IgD-negative memory B cell (primary cell): ENCODE results near the gene AKR1C8. TPM values are rescaled to one million over a fixed set of nuclear protein-coding genes. Genes with fewer than 3 reads are reported as not detected.
"Not testable (repeated sequence)": the region's sequence is repeated elsewhere in the genome, so short reads cannot be mapped to it uniquely, and the experiment has no call there.

Experiments used
- H3K27ac Mint-ChIP-seq, 3 donors: one replicate each; pipeline ENCODE4 v1.8.0; 2020 to 2022; ENCODE audit warnings: mild to moderate bottlenecking in 3 of 3, mixed read lengths in 3 of 3, moderate library complexity in 1 of 3
- H3K27me3 Mint-ChIP-seq: one replicate; pipeline ENCODE4 v1.8.0; 2021; ENCODE audit warnings: mixed read lengths
- H3K36me3 Mint-ChIP-seq: one replicate; pipeline ENCODE4 v1.8.0; 2020; ENCODE audit warnings: mild to moderate bottlenecking, mixed read lengths
- H3K4me1 Mint-ChIP-seq, 3 donors: one replicate each; pipeline ENCODE4 v1.8.0; 2020 to 2022; ENCODE audit warnings: mixed read lengths in 3 of 3, mild to moderate bottlenecking in 1 of 3
- H3K4me3 Mint-ChIP-seq, 4 donors: one replicate each; pipeline ENCODE4 v1.8.0; 2020 to 2022; ENCODE audit warnings: mild to moderate bottlenecking in 4 of 4, mixed read lengths in 4 of 4, moderate library complexity in 3 of 4
- H3K9me3 Mint-ChIP-seq, 3 donors: one replicate each; pipeline ENCODE4 v1.8.0; 2020 to 2021; ENCODE audit warnings: mixed read lengths in 3 of 3, mild to moderate bottlenecking in 1 of 3
- polyA plus RNA-seq: library from polyadenylated mRNA; unstranded; fragments of 300-500 nt; fragmentation: Illumina TruSeq; gene quantifications from one replicate; pipeline ENCODE4 v1.2.3, GENCODE V29; 2021

AKR1C8 gene
- polyA plus RNA-seq, 1 donor from 2014 or later, result not detected

DNA sequence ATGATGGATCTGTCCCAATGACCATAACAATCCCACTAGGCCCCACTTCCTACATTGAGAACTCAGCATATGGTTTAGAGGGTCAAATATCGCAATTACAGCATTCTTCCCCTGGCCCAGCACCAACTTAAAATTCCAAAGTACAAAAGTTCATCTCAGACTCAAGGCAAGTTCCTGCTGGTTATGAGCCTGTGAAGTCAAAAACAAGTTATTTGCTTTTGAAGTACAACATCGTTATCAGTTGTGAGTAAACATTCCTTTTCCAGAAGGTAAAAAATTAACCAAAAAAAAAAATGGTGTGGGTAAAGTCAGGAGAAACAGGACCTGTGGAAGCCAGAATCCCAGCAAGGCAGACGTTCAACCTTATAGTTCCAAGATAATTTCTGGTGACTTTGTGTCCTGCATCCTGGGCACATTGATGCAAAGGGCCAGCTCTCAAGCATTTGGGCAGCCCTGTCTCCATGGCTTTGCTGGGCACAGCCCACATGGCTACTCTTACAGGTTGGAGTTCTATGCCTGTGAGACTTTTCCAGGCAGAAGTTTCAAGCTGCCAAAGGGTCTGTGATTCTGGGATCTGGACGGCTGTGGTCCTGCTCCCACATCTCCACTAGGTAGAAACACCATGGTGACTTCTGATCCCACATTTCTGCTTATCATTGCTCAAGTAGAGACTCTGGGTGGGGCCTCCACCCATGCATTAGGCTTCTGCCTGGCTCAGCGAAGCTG is 37.5 kb downstream of the AKR1C8 start:
- H3K4me1 Mint-ChIP-seq, result no peaks in the 10 kb centered on the region
- no peak overlapping the region for H3K27ac Mint-ChIP-seq
- no peaks in the 10 kb centered on the region for H3K27me3 Mint-ChIP-seq
- no peak overlapping the region for H3K4me3 Mint-ChIP-seq
- H3K9me3 Mint-ChIP-seq, result peaks cover 3 to 13% (median 7%) of the 10 kb centered on the region in 3 donors
- H3K36me3 Mint-ChIP-seq, result no peaks in the 10 kb centered on the region

DNA sequence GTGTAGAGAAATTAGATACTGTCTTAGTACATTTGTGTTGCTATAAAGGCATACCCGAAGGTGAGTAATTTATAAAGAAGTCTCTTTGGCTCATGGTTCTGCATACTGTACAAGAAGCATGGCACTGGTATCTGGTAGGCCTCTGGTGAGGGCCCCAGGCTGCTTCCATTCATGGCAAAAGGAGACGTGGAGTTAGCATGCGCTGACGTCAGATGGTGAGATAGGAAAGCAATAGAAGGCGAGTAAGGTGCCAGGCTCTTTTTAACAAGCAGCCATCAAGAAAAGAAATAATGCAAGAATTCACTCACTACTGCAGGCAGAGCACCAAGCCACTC is 38.1 kb downstream of the AKR1C8 start:
- H3K4me3 Mint-ChIP-seq, result no peak overlapping the region
- H3K27ac Mint-ChIP-seq, result no peak overlapping the region
- no peaks in the 10 kb centered on the region for H3K36me3 Mint-ChIP-seq
- no peaks in the 10 kb centered on the region for H3K4me1 Mint-ChIP-seq
- no peaks in the 10 kb centered on the region for H3K27me3 Mint-ChIP-seq
- peaks cover 3 to 13% (median 12%) of the 10 kb centered on the region in 3 donors for H3K9me3 Mint-ChIP-seq

GRCh38 chr10:5143137-5143536 is 41.8 kb downstream of the AKR1C8 start:
- H3K4me1 Mint-ChIP-seq, result no peaks in the 10 kb centered on the region
- no peak overlapping the region for H3K4me3 Mint-ChIP-seq
- H3K27me3 Mint-ChIP-seq, result no peaks in the 10 kb centered on the region
- H3K36me3 Mint-ChIP-seq, result no peaks in the 10 kb centered on the region
- no peak overlapping the region for H3K27ac Mint-ChIP-seq
- peaks cover 4 to 12% (median 10%) of the 10 kb centered on the region in 3 donors for H3K9me3 Mint-ChIP-seq

GRCh38 chr10:5142199-5142598 is 42.8 kb downstream of the AKR1C8 start:
- Mint-ChIP-seq H3K27ac (no peak overlapping the region), H3K4me1 (no peaks in the 10 kb centered on the region), H3K4me3 (no peak overlapping the region), H3K9me3 (peaks cover 9 to 17% (median 10%) of the 10 kb centered on the region in 3 donors), H3K27me3 (no peaks in the 10 kb centered on the region), H3K36me3 (no peaks in the 10 kb centered on the region)

DNA sequence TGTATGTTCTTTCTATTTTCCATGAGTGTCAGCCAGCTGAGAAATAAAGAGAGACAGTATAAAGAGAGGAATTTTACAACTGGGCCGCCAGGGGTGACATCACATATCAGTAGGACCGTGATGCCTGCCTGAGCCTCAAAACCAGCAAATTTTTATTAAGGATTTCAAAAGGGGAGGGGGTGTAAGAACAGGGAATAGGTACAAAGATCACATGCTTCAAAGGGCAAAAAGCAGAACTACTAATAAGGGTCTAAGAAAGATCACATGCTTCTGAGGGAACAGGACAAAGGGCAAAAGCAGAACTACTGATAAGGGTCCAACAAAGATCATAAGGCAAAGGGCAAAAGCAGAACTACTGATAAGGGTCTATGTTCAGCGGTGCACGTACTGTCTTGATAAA is 47.3 kb downstream of the AKR1C8 start:
- H3K36me3 Mint-ChIP-seq, H3K27ac Mint-ChIP-seq, H3K4me1 Mint-ChIP-seq, H3K4me3 Mint-ChIP-seq, H3K27me3 Mint-ChIP-seq: not testable (repeated sequence)
- H3K9me3 Mint-ChIP-seq, result peaks cover 6 to 22% (median 19%) of the 10 kb centered on the region in 3 donors

GRCh38 chr10:5136468-5137087 is 48.4 kb downstream of the AKR1C8 start:
- Mint-ChIP-seq H3K27me3 (no peaks in the 10 kb centered on the region), H3K9me3 (peaks cover 6 to 19% (median 17%) of the 10 kb centered on the region in 3 donors), H3K27ac (no peak overlapping the region)

DNA sequence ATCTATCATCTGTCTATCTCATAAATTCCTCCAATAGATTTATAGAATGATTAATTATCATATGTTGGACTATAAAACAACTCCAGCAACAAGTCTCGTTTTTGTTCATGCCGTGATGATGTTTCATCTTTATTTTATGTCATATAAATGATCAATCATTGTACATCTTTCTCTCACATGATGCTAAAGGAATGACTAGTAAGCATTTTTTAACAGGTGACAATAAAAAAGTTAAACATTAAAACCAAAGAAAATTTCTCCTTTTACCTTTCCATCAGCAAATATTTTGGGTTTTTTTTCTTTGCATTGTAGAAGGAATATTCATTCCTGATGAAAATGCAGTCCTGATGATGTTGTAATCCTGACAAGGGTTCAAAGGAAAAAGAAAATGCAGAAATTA is 49.4 kb downstream of the AKR1C8 start:
- Mint-ChIP-seq H3K27ac (no peak overlapping the region), H3K4me3 (no peak overlapping the region), H3K9me3 (peaks cover 6 to 19% (median 17%) of the 10 kb centered on the region in 3 donors), H3K4me1 (no peaks in the 10 kb centered on the region), H3K36me3 (no peaks in the 10 kb centered on the region), H3K27me3 (no peaks in the 10 kb centered on the region)

More at GRCh38 chr10:5136468-5137087, 48.4 kb downstream of the AKR1C8 start:
- Mint-ChIP-seq H3K36me3 (no peaks in the 10 kb centered on the region), H3K4me3 (no peak overlapping the region), H3K4me1 (no peaks in the 10 kb centered on the region)

DNA sequence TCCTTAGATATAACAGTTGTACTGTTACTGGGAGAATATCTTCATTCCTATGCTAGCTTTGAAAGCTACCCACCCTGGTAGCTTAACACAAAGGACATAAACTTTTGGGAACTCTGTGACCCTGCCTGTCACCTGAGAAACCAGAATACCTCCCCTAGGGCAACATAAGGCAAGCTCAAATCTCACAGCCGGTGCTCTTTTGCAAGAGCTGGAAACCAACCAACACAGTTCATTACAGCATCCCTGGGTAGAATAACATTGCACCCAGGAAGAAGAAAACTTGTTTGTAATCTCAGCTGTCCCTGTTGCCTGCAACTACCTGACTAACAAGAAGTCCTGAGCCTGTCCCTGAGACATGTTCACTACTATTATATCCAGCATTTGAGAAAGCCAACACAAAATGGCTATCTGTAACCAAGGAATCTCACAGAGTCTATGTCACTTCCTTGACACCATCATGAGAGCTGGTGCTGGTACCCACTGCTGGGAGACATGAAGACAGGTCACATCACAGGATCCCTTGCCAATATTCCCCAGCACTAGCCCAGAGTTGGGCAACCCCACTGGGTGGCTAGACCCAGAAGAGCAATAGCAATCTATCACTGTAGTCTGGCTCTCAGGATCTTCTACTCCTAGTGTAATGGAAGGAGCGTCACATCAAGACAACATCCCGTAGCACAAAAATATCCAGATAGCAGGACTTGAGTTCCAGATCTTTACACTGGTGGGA is 59.5 kb downstream of the AKR1C8 start:
- Mint-ChIP-seq H3K36me3 (no peaks in the 10 kb centered on the region), H3K27ac (no peak overlapping the region), H3K4me1 (no peaks in the 10 kb centered on the region), H3K9me3 (peaks cover 4 to 12% (median 11%) of the 10 kb centered on the region in 3 donors), H3K27me3 (no peaks in the 10 kb centered on the region), H3K4me3 (no peak overlapping the region)

DNA sequence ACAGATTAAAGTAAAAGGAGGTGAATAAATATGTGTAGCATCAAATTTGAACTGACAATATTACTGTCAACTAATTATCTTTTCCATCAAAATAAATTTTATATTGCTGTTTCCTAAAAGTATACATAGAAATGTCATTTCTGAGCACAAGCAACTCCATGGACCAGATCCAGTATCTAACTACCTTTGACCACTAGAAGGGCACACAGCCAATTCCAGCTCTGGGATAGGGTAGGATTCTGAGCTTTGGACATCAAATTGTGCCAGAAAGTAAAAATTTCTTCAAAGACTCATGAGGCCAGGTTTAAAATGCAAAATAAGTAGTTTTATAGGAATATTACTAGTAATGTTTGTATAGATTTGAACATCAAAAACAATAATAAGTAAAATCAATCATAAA is 61.1 kb downstream of the AKR1C8 start:
- Mint-ChIP-seq H3K27ac (no peak overlapping the region), H3K4me3 (no peak overlapping the region), H3K27me3 (no peaks in the 10 kb centered on the region), H3K4me1 (no peaks in the 10 kb centered on the region), H3K36me3 (no peaks in the 10 kb centered on the region), H3K9me3 (peaks cover 4 to 16% (median 15%) of the 10 kb centered on the region in 3 donors)

DNA sequence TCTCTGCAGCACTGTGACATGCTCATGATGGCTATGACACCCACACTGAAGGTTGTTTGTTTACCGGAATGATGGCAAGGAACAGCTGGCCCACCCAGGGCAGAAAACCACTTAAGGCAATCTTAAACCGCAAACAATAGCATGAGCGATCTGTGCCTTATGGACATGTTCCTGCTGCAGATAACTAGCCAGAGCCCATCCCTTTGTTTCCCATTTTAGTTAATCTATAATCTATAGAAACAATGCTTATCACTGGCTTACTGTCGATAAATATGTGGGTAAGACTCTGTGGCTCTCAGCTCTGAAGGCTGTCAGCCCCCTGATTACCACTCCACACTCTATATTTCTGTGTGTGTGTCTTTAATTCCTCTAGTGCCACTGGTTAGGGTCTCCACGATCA is 65.0 kb downstream of the AKR1C8 start:
- H3K9me3 Mint-ChIP-seq, H3K27ac Mint-ChIP-seq, H3K4me3 Mint-ChIP-seq, H3K27me3 Mint-ChIP-seq, H3K4me1 Mint-ChIP-seq, H3K36me3 Mint-ChIP-seq: not testable (repeated sequence)

- H3K27me3 Mint-ChIP-seq, result peaks cover 2% of the 10 kb centered on the region
- H3K4me3 Mint-ChIP-seq, result no peak overlapping the region
- peaks cover 4 to 10% (median 8%) of the 10 kb centered on the region in 3 donors for H3K9me3 Mint-ChIP-seq
- H3K4me1 Mint-ChIP-seq, result no peaks in the 10 kb centered on the region
- peak overlapping the region in 1 of 3 donors; percentile 27 for H3K27ac Mint-ChIP-seq
- H3K36me3 Mint-ChIP-seq, result peaks cover 1% of the 10 kb centered on the region
Observed at GRCh38 chr10:5117026-5117425, 67.9 kb downstream of the AKR1C8 start.

- Mint-ChIP-seq H3K27me3 (peaks cover 2% of the 10 kb centered on the region), H3K4me1 (no peaks in the 10 kb centered on the region), H3K4me3 (peak overlapping the region in 1 of 4 donors; percentile 22), H3K36me3 (peaks cover 1% of the 10 kb centered on the region), H3K9me3 (peaks cover 4 to 10% (median 8%) of the 10 kb centered on the region in 3 donors), H3K27ac (no peak overlapping the region)
Observed at GRCh38 chr10:5116621-5117020, 68.3 kb downstream of the AKR1C8 start.

DNA sequence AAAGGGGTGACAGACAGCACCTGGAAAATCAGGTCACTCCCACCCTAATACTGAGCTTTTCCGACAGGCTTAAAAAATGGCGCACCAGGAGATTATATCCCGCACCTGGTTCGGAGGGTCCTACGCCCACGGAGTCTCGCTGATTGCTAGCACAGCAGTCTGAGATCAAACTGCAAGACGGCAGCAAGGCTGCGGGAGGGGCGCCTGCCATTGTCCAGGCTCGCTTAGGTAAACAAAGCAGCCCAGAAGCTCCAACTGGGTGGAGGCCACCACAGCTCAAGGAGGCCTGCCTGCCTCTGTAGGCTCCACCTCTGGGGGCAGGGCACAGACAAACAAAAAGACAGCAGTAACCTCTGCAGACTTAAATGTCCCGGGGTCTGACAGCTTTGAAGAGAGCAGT is 75.1 kb downstream of the AKR1C8 start:
- H3K27ac Mint-ChIP-seq, H3K4me1 Mint-ChIP-seq, H3K27me3 Mint-ChIP-seq, H3K36me3 Mint-ChIP-seq, H3K9me3 Mint-ChIP-seq: not testable (repeated sequence)
- H3K4me3 Mint-ChIP-seq, result peak overlapping the region in 1 of 4 donors; percentile 22

DNA sequence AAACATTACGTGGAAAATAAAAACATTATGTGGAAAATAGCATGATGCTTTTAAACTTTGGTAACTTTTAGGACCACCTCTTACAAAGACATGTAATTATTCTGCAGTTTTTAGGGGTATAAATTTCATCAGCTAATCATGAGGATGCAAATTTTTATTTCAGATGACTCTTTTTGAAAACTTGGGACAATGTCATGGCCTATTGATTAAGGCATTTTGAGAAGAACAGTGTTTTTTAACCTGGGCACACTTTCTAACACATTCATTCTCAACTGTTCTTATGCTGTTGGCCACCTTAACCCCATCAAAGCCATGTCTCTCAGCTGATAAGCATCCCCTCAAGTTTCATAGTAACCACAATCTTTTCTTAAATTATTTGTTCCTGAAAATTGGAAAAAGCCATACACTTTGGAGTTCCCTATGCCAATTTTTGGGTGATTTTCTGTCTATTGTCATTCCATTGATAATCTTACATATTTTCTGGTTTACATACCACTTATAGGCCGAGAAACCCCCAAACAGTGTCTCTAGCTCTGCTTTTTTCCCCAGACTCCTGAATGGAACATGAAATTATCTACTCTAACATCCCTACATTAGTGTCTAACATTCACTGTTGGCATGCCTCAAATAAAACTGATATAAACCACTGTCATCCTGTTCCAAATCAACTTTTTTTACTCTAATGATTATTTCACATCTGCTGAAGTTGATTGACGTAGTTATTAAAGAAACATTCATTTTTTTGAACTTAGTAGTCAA is 76.1 kb downstream of the AKR1C8 start:
- H3K27ac Mint-ChIP-seq, result no peak overlapping the region
- no peaks in the 10 kb centered on the region for H3K4me1 Mint-ChIP-seq
- peaks cover 3% of the 10 kb centered on the region for H3K27me3 Mint-ChIP-seq

More for the DNA sequence above, 76.1 kb downstream of the AKR1C8 start:
- H3K4me3 Mint-ChIP-seq, result no peak overlapping the region
- peaks cover 0 to 7% (median 4%) of the 10 kb centered on the region in 3 donors for H3K9me3 Mint-ChIP-seq
- H3K36me3 Mint-ChIP-seq, result no peaks in the 10 kb centered on the region
